LNCaP clone FGC (cell line): ENCODE data around the gene RAPSN.
"Not testable (repeated sequence)": the region's sequence is repeated elsewhere in the genome, so short reads cannot be mapped to it uniquely, and the experiment has no call there.

Source experiments
- DNase-seq: peaks from one replicate; pipeline ENCODE4 v3.0.0-alpha.2; 2011; ENCODE audit warnings: low read depth
- H3K4me3 ChIP-seq: 2 replicates; pipeline ENCODE4 v1.5.1; 2011; ENCODE audit warnings: mild to moderate bottlenecking, low read depth, low read length, control low read depth
- CTCF ChIP-seq: IDR thresholded peaks from 2 replicates; pipeline ENCODE4 v1.5.1; 2012; ENCODE audit warnings: mild to moderate bottlenecking; ENCODE audit not compliant: control insufficient read depth, insufficient read depth; ENCODE audit errors: extremely low read depth

The RAPSN gene

GRCh38 chr11:47466701-47467250 is 17.8 kb upstream of the RAPSN start:
- TF ChIP-seq CTCF: no peak
- DNase-seq: peak; percentile 18
- no peak overlapping the region for H3K4me3 ChIP-seq

DNA sequence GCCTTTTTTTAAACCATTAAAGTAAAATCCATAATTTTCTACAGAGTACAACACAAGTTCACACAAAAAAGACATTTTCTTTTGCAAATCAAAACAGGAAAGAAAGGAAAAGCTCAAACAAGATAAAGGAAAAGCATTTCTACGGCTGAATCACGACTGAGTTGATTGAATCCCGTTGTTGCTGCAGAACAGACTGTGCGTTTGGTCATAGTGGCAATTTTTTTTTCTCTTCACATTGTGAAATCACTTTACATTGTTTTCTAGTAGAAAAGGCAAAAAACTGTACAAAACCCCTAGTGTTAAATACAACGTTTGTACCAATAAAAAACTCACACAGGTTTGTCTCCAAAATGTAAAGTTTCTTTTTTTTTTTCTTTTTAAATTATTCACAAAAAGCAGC is 17.3 kb upstream of the RAPSN start:
- DNase-seq: no peak
- no peak overlapping the region for H3K4me3 ChIP-seq
- TF ChIP-seq CTCF: no peak

- no peak for TF ChIP-seq CTCF
- no peak overlapping the region for H3K4me3 ChIP-seq
- DNase-seq: no peak
Measured at GRCh38 chr11:47464483-47464882, 15.5 kb upstream of the RAPSN start.

GRCh38 chr11:47461876-47462275 is 12.9 kb upstream of the RAPSN start:
- H3K4me3 ChIP-seq: no peak overlapping the region
- no peak for DNase-seq
- TF ChIP-seq CTCF: no peak

- no peak overlapping the region for H3K4me3 ChIP-seq
- no peak for DNase-seq
- TF ChIP-seq CTCF: no peak
Measured at GRCh38 chr11:47460571-47461235, 11.8 kb upstream of the RAPSN start.

GRCh38 chr11:47454258-47454671 is 5.3 kb upstream of the RAPSN start:
- DNase-seq: peak; percentile 68
- not testable (repeated sequence) for H3K4me3 ChIP-seq
- TF ChIP-seq CTCF: peak; percentile 95

- no peak overlapping the region for H3K4me3 ChIP-seq
- DNase-seq: no peak
- no peak for TF ChIP-seq CTCF
Measured at GRCh38 chr11:47453365-47453764, 4.4 kb upstream of the RAPSN start.
